ENCODE results near the gene OR6N1.
A peak's percentile ranks its signal among the peaks of the same experiment; 100 is the strongest.

The OR6N1 gene, protein sequence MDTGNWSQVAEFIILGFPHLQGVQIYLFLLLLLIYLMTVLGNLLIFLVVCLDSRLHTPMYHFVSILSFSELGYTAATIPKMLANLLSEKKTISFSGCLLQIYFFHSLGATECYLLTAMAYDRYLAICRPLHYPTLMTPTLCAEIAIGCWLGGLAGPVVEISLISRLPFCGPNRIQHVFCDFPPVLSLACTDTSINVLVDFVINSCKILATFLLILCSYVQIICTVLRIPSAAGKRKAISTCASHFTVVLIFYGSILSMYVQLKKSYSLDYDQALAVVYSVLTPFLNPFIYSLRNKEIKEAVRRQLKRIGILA

DNA sequence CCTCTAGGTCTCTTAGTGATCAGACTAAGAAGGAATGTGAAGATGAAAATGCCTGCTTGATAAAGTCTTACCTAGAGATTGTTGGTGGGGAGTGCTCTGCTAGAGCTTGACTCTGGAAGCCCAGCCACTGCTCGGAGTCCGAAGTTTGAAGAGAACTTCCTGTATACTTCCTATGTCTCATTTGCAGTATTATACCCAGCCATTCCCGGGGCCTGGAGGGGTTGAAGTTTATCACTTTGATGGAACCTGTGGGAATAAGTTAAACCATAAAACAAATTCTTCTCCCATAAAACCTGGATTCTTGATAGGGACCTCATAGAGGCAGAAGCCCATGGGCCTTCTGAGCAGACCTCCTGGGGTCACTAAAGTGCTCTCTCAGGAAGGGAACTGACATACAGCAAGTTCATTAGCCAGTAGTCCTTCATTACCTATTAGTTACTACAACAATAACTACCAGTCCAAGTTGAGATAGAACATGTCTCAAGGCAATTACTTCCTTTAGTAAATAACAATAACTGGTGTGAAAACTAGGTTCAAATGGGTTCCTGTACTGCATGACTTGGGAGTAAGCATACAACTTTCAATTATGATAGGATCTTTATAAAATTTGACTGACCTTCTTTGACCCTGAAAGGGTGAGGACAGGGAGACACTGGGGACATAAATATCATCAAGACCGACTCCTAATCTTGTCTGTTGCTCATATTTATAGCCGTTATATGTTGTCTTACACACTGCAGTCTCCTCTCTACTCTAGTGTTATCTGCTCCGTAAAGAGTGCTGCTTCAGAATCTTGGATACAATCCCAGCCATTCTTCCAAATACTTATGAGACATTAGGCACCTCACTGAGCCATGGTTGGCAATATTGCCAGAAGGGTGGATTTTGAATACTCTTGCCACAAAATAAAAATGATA, at the start of gene OR6N1:
TSS of gene OR6N1 (minus strand) at position 246 of the 917 bp plus-strand sequence. CDS start 5,513 bp downstream, outside the sequence.
- DNase-seq = no peak

GRCh38 chr1:158821723-158822122, 49.7 kb upstream of the OR6N1 start:
- DNase-seq = no peak

DNA sequence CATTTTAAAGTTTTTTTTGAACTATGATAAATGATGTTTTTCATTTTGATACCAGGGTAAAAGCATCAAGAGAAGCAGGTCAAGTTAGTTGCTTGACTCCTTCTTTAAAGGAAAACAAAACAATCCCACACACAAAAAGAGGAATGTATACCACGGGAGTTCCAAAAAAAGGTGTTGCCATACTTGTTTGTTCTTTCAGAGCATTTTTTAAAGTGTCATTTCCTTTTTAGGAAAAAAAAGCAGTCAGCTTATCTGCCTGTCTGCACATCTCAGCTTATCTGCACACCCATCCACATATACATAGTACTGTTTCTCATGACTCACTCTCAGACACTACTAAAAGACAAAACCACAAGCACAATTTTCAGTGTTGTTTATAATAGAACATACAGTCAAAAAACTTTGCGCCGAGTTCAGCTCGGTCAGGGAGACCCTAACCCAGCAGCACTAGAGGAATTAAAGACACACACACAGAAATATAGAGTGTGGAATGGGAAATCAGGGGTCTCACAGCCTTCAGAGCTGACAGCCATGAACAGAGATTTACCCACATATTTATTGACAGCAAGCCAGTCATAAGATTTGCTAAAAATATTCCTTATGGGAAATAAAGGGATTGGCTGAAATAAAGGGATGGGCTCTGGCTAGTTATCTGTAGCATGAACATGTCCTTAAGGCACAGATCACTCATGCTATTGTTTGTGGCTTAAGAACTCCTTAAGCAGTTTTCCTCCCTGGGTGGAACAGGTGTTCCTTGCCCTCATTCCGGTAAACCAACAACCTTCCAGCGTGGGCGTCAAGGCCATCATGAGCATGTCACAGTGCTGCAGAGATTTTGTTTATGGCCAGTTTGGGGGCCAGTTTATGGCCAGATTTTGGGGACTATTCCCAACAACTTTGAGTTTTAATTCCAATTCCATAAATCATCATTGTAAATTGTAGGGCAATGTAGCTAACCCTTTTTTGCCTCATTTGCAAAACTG, 47.8 kb upstream of the OR6N1 start:
- no peak for DNase-seq

DNA sequence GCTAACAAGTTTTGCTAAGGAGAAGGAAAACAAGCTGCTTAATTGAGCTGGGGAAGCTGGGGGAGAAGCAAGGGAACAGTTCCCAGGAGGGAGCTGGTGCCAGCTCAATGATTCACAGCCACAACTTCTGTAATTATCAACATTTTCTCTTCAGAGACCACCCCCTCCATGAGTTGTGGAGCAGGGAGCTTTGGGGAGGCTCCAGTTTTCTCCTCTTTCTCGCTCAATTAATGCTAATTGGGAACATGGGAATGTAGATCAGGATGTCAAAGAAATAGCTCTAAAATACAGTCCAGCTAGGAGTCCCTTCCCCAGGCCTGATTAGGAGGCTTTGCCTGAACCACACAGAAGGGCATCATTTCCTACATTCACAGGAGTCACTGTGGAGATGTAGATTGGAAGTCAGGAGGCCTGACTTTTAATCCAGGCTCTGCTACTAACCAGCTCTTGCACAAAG, 47.0 kb upstream of the OR6N1 start:
- no peak for DNase-seq

- no peak for DNase-seq
These were observed 46.6 kb upstream of the OR6N1 start for GRCh38 chr1:158818560-158818959.

- DNase-seq = no peak
These were observed 43.0 kb upstream of the OR6N1 start for GRCh38 chr1:158814970-158815369.

GRCh38 chr1:158813164-158813563, 41.2 kb upstream of the OR6N1 start:
- DNase-seq = no peak

DNA sequence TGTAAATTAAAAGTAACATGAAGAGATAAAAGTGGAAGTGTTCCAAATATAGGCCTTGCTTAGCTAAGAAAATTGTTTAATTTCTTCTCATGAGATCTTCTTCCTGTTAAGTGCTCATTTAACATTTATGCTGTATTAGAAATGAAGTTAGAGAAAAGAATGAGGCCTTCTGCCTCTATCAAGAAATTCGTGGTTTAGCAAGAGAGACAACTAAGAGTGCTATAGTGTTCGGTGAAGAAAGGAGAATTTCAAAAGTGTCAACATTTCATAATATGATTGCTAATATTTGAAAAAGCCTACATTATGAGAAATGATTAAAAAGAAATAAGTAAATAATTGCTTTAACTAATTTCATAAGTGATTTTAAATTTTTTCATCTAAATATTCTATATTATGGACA, 40.3 kb upstream of the OR6N1 start:
- DNase-seq = no peak

GRCh38 chr1:158810311-158810710, 38.3 kb upstream of the OR6N1 start:
- DNase-seq = peak in 1 of 14 donors; percentile 11

DNA sequence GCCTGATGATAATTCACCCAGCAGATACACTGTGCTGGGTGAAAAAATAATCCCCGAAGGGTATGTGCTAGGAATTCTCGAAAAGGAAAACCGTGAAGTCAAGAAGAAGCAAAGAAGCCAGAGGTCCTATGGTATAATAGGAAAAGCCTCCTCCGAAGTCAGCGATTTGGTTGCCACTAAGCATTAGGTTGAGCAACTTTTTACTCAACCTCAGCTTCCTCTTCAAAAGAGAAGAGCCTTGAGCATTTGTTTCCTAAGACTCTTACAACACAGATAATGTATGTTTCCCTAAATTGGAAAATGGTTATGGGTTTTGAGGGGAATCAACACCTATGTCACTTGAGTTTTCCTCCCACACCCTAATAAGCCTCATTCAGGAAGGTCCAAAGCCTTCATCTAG, 37.9 kb upstream of the OR6N1 start:
- DNase-seq = no peak

GRCh38 chr1:158809256-158809655, 37.3 kb upstream of the OR6N1 start:
- no peak for DNase-seq

DNA sequence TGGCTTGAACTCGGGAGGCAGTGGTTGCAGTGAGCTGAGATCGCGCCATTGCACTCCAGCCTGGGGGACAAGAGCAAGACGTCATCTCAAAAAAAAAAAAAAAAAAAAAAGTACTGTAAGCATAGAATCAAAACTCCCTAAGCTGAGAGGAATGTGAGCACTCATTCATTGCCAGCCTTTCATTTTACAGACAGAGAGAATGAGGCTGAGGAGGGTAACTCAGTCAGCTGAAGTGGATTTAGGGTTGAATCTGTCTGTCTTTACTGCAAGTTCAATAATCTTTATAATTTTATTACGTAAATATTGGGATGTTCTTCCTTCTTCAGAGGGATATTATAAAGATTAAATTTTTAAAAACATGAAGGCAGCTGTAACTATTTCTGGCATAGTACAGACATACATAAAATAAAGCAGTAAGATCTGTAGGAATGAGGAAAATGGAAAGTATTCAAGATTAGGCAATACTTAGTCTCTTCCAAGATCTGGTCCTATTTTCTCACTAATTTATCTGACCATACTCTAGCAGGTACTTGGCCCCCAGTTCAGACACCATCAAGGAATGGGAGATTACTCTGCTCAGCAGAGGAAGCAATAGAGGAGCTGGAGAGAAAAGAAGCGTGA, 35.0 kb upstream of the OR6N1 start:
- no peak for DNase-seq

- no peak for DNase-seq
These were observed 31.7 kb upstream of the OR6N1 start for GRCh38 chr1:158803678-158804077.

GRCh38 chr1:158801396-158801795, 29.4 kb upstream of the OR6N1 start:
- no peak for DNase-seq

DNA sequence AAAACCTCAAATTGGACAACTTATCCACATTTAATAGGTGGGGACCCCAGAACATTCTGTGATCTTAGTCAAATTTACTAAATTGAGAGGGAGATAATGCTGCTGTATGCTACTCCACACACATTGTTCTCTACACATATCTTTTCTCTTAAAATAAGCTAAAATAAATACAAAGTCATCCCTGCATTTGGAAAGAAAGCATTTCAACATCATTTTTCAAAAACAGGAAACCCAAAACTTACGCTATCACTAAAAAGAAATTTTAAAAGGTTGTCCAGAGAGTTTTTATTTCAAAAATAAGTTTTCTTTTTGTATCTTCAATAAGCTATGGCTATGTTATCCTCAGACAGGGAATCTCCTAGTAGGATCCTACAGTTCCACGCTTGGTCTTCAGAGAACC, 28.5 kb upstream of the OR6N1 start:
- no peak for DNase-seq

GRCh38 chr1:158799689-158800088, 27.7 kb upstream of the OR6N1 start:
- DNase-seq = no peak

- no peak for DNase-seq
These were observed 26.5 kb upstream of the OR6N1 start for GRCh38 chr1:158798531-158798930.

DNA sequence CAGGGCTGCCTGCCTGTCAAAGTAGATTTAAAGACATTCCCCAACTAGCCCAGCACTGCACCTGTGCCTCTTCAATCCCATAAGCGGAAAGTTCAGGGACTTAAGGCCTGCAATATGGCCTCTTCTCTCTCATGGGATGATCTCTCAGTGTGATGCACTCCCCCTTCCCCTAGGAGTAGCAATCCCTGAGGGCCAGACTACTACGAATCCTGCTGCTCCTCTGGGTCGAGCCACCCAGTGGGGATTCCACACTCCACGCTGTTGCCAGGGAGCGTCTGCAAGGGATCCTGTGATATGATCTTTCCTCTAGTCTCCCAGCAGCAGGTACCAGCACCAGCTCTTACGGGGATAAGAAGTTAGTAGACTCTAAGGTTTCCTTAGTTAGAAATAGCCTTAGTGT, 22.3 kb upstream of the OR6N1 start:
- DNase-seq = no peak

DNA sequence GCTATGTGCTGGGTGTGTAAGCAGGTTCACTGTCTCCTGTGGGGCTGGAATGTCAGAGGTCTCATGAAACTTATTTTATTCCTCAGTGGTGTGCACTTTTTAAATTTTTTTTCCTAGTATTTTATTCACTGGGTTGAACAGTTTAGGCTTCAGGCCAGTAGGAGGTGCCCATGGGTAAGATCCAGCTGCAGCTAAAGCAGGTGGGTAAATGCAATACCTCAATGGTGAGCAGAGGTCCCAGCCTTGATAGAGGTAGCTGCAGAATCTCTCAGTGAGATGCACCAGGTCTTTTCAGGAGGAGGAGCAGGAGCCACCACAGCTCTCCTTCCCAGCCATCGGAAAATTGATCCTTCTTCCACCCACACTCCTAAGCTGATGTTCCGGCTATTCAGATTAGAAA, 21.6 kb upstream of the OR6N1 start:
- DNase-seq = no peak

DNA sequence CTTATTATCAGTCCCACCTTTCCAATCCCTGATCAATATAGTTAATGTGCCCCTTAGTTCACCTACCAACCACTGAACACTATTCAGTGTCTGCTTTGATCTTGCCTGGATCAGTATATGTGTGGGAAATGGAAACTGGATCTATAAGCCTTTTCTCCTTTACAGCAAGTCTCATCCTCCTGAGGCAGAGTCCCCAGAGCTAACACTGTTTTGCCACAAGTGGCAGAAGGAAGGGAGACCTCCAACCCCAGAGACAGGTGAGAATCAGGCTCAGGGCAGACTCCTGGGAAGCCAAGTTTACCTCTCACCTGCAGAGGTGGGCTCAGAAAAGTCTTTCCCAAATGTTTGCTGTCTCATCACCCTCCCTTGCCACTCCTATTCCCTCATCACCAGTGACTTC, 9.1 kb upstream of the OR6N1 start, which contains the start of gene OR6N2:
TSS of gene OR6N2 (minus strand) at position 101 of the 400 bp plus-strand sequence. CDS start 3,569 bp downstream, outside the sequence.
- no peak for DNase-seq

DNA sequence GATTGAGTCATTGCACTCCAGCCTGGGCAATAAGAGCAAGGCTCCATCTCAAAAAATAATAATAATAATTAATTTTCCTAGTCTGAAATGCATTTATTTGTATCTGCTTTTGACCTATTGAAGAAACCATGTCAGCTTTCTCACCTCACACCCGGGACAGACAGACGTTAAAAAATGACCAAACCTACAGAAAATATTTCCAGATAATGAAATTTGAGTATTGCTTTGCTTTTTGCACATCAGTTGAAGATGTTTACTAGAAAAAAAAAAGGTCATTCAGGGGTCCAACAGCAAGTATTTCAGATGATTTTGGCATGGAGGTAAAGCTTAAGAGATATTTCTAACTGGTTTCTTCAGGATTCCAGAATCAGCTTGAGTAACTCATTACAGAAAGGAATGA, 17.6 kb downstream of the OR6N1 start, which contains the start of gene OR6K6:
TSS of gene OR6K6 (plus strand) at position 301 of the 400 bp plus-strand sequence. CDS start 168 bp downstream, outside the sequence.
- DNase-seq = no peak

All from C1 segment of cervical spinal cord (tissue), 14 donors.